ENCODE measurements around the gene ZNF280C.

DNA sequence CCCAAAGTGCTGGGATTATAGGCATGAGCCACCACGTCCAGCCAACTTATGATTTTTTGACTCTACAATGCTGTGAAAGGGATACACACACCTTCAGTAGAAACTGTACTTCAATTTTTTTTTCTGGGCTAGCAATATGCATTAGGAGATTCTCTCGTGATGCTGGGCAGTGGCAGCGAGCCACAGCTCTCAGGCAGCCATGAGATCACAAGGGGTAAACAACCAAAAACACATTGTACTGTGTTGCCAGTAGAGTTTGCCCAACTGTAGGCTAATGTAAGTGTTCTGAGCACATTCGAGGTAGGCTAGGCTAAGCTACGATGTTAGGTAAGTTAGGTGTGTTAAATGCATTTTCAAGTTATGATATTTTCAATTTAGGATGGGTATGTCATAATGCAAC lies 71.2 kb downstream of the ZNF280C start:
- TF ChIP-seq, protein P1, sequence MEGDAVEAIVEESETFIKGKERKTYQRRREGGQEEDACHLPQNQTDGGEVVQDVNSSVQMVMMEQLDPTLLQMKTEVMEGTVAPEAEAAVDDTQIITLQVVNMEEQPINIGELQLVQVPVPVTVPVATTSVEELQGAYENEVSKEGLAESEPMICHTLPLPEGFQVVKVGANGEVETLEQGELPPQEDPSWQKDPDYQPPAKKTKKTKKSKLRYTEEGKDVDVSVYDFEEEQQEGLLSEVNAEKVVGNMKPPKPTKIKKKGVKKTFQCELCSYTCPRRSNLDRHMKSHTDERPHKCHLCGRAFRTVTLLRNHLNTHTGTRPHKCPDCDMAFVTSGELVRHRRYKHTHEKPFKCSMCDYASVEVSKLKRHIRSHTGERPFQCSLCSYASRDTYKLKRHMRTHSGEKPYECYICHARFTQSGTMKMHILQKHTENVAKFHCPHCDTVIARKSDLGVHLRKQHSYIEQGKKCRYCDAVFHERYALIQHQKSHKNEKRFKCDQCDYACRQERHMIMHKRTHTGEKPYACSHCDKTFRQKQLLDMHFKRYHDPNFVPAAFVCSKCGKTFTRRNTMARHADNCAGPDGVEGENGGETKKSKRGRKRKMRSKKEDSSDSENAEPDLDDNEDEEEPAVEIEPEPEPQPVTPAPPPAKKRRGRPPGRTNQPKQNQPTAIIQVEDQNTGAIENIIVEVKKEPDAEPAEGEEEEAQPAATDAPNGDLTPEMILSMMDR (IDR thresholded peaks at IDR 0.05), result no peak
- no peak for TF ChIP-seq POLR2A (IDR thresholded peaks at IDR 0.05)

All from uterus (tissue), 2 donors.